UCSD-AML1 (cell line): ENCODE data around the gene ACOXL.

Source experiments
- DNase-seq: peaks from one replicate; lab custom pipeline; 2025; ENCODE audit not compliant: unreplicated experiment; lab: John Stamatoyannopoulos, UW

Gene ACOXL

DNA sequence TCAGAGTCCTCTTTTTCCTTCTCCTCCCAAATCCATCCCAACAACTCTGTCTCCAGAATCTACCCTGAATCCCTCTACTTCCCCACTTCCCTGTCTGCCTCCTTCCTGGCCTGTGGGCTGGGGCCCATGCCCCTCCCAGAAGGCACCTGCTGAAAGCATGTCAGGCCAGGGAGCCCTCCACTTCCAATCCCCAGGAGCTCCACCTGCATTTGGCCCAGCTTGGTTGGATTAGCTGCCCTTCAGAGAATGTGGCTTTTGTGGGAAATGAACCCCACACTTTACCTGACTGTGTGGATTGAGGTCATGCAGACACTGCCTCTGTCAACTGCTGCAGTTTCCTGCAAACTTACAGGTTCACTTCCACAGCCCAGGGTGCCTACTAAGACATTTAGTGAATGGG is 58.5 kb downstream of the ACOXL start:
- no peak for DNase-seq

DNA sequence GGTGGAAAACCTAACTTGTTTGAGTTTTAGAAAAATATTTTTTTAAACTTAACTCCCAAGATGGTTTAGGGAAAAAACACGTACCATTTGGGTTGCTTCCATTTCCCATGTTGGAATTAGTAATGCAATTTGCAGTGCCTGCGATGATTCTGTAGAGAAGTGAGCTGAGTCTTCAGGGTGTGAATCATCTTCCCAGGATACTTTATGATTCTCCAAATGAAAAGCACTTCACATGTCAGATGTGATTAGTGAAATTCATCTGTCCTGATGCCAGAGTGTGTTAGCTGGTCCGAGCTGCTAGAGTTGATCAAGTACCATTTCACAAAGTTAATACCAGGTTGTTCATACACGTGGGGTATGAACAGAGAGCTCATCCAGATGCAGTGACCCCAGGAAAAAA is 59.1 kb downstream of the ACOXL start:
- DNase-seq, result no peak

DNA sequence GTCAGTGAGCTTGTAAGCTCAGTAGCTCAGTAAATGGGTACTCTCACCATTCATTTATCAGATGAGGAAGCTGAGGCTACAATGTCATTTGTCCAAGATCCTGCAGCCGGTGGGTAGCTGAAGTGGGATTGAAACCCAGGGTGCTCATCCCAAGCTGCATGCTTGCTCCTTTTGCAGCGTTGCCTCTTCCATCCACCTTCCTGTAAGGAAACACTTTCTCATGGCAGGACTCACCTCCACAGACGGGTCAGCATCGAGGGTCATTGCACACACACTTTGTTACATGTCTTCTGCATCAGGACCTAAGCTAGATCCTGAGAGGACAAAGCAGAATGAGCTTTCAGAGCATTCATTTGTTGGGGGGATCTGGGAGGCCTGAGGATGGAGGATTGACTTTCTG is 60.7 kb downstream of the ACOXL start:
- DNase-seq, result no peak

DNA sequence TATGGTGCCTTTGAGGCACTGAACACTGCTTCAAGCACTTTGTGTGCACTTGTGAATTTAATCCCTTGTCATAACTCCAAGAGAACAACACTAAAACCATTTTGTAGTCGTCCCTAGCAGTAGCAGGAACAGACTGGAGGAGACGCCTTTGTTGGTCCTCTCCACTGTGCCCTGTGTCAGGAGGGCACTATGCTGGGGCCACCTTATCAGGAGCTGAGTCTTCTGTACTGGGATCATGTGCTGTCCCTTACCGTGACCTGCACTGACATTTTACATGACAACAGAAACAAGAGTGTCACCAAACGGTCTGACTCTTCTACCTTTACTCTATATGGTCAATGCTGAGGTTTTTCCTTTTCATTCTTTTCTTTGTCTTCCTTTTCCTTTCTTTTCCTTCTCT is 62.0 kb downstream of the ACOXL start:
- no peak for DNase-seq

DNA sequence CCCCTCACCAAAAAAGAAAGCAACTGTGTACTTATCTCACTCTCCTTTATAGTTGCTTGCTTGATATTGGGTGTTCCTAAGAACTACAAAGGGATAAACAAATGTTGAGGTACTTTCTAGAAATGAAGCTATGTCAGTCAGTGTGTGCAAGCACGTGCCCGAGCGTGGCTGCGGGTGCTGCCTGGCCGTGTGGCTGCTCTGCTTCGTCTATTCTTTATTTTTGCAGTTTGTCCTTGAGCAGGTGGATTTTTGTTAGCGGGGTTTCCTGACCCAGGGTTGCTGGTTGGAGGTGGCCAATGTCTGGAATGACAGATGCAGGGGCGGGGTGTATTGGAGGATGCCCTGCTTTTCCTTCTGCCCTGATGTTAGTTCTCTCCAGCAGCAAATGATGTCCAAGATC is 62.6 kb downstream of the ACOXL start:
- no peak for DNase-seq

DNA sequence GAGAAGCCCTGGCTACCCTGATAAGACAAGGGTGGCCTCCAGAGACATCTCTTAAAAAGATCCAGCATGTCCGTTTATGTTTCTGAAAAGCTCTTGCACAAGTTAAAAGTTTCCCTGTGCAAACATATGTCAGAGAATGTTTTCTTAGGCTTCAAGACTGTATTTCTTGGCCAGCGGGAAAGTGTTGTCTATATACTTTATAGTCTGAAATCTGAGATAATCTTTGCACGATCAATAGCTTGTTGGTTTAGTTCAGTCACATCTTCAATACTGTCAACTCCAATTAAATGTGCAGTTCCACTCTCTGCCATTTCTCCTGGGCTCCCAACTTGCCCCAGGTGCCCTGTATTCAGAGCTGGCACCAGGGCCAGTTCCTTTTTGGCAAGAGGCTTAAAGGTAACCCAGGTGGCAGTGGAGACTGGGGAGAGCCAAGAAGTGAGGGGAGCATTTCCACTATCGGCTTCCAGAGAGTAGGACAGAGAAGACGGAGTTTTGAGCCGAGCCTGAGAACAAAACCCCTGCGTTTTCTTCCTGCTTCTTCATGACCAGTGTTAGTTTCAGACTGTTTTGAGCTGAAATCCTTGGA is 64.4 kb downstream of the ACOXL start:
- no peak for DNase-seq

DNA sequence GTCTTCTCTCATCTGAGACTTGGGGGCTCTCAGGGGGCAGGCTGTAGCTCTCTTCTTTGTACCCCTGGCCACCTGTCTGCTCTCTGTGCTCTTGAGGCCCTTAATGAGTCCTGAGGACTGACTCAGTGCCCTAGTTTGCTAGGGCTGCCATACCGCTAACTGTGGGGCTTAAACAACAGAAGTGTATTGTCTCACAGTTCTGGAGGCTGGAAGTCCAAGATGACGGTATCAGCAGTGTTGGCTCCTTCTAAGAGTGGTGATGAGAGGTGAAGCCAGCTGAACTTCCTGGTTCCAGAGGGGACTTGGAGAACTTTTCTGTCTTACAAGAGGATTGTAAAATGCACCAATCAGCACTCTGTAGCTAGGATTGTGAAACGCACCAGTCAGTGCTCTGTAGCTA is 67.0 kb downstream of the ACOXL start:
- no peak for DNase-seq

DNA sequence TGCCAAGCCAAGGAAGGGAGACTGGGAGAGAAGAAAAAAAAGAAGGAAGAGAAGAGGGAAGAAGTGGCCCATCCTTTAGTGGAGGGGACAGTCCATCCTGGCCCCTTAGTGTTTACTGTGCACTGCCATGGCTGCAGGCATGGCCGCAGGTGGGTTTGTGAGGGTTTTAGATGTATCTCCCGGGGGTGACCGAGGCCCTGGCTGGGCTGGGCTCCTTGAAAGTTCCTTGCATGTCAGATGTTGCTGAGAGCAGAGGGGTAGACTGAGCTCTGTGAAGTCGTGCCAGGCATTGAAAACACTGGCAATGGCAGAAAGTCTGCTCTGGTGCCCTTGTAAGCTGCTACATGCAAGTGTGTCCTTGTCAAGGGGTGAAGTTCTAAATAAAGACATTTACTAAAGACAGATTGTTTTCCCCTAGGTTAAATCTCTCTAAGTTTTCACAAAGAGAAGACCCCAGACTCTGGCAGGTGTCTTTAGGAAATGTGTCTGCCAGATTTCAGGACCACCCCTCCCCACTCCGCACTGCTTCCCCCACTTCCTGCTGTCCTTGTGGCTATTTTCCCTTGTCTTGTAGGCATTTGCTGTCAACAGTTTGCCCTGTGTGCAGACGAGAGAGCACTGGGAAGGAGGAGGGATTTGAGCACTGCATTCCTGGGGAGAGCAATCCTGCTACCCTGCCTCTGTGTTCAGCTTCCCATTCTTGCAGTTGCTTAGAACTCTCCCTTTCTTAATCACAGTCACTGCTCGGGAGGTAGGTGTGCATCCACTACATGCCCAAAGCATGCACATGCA is 68.4 kb downstream of the ACOXL start:
- DNase-seq, result no peak

DNA sequence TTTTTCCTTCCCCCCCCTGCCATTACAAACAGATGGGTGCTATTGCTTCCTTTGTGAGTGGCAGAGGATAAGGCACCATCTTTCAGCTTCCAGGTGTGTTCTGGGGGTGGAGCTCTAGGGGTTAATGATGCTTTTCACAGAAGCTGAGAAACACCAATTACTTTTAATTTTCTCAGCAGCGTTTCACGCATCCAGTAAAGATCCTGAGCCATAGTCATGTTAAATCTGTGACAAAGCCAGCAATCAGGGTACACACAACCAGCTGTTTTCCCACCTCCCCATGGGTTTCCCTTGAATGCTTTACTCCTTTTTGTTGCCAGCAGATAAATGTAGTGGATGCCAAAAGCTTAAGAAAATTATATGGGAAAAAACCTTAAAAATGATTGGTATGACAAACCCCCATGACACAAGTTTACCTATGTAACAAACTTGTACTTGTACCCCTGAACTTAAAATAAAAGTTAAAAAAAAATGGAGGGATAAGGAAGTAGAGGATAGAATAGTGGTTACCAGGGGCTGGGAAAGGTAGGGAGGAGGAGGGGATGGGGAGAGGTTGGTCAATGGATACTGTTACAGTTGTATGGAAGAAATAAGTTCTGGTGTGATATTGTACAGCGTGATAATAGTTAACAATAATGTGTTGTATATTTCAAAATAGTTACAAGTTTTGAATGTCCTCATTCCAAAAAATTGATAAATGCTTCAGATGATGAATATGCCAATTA is 70.0 kb downstream of the ACOXL start:
- no peak for DNase-seq

DNA sequence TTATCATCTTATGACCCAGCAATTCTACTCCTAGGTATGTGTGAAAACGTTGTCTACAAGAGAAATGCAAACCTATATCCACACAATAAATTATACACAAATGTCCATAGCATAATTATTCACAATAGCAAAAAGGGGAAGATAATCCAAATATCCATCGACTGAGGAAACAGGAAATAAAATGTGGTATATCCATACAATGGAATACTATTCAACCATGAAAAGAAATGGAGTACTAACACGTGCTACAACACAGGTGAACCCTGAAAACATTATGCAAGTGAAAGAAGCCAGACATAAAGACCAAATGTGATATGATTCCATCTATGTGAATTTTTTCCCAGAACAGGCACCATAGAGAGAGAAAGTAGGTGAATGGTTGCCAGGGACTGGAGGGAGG is 72.1 kb downstream of the ACOXL start:
- no peak for DNase-seq

DNA sequence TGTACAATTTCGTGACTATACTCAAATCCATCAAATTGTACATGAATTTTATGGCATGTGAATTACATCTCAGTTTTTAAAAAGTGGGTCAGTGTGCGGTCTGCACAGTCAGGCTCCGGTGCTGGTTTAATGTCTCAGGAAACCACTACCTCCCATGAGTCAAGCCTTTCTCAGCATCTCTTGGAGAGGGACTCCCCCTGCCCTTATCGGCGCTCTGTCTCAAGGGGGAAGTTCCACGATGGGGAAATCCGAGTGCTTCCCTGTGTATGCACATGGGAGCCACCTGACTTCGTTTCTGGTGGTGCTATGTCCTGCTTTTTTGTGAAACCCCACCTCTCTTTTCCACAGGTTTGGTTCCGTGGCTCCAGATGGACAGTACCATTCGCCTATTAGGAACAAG is 72.5 kb downstream of the ACOXL start:
- DNase-seq, result peak; percentile 38

DNA sequence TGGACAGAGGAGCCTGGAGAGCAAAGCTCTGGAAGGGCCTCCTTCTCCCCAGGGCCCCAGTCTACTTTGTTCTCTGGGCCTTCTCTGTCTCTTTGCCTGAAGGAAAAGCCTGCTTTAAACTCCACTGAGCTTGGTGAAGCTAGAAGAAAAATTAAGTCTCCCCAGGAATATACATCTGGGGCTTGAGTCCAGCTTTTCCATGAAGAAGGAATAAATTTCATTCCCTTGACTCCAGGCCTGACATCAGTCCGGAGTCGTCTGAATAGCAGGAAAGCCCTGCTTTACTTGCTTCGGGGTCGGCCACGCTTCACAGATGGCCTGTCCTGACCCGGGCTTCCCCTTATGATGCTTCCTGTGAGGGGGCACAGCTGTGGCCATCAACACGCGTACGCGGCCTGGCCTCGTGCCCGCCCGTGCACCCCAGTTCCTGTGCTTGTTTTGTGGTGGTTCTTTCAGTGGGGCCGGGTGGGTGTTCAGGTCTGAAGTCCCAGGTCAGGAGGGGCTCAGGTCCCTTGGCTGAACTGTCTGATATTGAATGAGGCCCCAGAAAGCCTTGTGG is 73.6 kb downstream of the ACOXL start:
- no peak for DNase-seq

DNA sequence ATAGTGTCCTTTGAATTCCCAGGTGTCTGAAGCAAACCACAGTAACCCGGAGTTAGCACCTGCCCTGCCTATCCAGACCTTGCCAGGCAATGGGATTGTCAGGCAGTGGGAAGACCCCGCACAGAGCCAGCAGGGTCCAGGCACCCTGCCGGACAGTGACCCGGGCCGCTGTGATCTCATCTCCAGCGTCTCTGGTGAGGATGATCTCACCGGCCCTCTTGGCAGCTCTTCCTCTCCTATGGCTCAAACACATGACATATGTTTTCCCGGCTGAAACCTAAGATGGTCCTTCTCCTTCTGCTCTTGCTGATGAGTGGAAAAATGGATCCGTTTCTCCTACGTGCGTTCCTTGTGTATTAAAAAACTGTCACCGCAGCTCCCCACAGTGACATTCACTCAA is 75.1 kb downstream of the ACOXL start:
- DNase-seq, result no peak

DNA sequence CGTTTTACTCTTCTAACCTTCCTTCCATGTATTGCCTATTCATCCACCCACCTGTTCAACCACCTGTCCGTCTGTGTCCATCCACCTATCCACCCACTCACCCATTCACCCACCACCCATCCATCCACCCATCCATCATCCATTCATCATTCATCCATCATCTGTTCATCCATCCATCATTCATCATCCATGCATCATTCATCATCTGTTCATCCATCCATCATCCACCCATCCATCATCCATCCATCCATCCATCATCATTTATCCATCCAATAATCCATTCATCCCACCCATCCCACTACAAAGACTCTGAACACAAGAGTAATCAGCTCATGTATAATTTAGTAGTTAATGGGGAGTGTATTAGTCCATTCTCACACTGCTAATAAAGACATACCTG is 78.0 kb downstream of the ACOXL start:
- no peak for DNase-seq

DNA sequence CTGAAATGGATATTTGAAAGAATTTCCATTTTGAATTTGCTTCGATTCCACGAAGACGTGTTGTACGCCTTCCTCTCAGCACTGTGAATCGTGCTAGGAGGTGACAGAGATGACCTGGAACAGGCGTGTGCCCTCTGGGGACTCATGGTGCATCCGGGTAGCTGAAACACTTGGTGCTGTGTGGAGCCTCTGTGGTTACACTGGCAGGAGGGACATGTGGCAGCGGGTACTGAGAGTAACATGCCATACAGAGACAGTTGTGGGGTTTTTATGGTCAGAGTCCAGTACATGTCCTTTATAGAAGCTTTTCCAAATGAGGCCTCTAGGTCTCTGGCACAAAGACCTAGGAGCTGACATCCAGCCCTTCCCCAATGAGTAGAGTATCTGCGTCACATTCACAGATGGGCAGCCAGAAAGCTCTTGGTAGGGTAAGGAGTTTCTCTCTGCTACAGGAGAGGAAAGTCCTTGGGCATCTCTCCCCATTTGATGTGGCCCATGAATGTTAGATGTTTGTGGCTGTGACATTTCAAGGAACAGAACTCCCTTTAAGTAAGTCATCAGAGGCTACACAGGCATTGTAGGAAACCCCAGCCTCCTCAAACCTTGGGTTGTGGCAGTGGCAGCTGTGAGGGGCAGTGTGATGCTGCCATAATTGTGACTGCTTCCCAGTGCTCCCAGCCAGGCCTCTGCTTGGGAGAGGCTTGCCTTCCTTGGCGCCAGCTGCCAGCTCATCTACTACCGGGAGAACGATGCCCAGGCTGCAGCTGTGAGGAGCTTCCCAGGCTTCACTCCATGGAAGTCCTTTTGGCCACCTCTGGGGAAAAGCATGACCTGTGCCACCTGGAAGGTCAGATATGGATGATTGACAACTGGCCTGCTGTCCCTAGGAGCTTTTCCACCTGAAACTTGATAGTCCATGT is 80.6 kb downstream of the ACOXL start:
- no peak for DNase-seq

DNA sequence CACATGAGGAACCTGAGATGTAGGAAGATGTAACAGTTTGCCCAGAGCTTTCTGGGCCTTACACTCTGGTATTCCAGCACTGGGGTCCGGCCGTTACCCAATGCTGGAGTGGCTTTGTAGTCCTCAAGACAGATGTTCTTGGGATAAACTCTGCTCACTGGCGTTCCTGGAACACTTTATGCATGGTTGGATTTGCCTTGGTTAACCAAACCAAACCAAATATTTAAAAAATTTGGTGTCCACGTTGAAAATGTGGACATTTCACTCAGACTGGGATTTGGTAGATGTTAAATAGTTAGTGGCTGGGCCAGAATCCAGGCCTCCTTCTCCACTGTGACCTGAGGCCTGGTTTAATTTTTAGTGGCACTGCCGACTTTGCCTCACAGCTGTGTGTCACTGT is 81.5 kb downstream of the ACOXL start:
- DNase-seq, result no peak

DNA sequence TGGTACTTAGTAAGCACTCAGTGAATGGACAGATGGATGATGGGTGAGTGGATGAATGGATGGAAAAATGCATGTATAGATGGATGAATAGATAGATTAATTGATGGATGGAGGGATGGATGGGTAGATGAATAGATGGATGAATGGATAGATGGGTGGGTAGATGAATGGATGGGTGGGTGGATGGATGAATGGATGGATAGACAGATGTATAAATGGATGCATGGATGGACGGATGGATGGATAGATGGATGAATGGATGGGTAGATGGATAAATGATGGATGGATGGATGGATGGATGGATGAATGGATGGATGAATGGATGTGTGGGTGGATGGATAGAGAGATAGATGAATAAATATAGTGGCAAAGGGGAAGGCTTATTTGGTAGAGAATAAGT is 83.6 kb downstream of the ACOXL start:
- no peak for DNase-seq

DNA sequence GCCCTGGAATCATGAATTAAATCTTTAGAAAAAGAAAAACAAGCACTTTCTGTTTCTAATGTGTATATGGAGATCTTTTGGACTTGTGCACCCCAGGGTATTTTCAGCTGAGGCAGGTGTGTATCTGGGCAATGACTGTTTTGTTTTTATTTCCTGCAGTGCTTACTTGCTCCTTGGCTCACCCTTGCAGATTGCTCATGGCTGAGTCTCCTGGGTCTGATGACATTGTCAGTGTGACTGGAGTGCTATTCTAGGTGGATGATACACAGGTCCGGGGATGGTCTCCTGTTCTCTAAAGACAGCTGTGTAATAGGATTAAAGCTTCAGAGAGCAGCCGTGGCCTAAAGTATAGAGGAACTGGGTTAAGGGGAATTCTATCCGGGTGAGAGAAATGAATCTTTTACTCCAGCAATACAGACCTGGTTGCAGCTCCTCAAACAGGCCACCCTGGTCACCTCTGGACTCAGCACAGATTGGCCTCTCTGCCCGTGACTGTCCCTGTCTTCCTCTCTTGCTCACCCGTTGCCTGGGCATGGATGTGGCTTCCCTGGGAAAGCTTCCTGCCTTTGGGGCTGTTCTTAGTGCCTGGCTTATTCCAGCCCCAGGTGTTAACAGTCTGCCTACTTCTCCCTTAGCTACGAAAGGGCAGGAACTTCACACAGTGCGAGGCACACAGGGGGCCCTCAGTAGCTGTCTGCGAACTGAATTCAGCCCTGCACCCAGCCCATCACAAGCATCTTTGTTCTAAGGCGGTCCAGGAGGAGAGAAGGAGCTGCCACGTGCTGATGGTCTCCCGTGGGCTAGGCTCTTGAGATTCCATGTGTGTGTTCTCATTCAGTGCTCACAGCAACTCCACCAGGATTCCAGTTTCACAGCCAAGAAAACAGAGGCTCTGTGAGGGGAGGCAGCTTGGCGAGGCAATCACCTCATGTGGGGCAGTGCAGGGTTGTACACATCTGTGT is 84.3 kb downstream of the ACOXL start:
- DNase-seq, result no peak

DNA sequence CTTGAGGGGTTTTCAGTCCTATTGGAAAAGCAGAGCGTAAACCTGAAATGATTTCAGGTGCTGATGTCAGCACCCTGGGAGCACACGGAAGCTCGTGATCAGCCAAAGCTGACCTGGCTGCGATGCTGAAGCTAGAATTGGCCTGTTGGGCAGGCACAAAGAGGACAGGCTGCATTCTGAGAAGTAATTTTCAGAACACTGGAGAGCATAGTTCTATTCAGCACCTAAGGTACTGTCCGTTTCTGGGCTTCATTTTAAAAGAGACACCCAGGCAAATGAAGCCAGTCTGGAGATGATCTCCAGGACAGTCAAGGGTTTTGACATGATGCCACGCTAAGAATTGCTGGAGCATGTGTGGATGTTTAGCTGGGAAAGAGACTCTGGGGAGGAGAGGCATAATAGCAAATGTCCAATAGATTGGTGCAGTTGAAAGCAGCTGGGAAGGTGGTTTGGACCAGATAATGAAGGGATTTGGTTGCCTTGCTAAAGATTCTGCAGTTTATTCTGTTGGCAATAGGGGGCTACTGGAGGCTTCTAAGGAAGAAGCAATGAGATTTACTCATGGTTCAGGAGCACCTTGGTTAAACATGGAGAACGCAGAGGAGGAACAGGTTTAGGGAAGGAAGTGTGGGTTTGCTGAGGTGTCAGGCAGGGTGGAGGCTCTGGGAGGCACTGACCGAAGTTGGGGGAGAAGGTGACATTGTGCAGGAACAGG is 86.6 kb downstream of the ACOXL start:
- no peak for DNase-seq
